ELF-1 (cell line): ENCODE measurements around the gene FAM193A.
"Not testable (repeated sequence)": the region's sequence is repeated elsewhere in the genome, so short reads cannot be mapped to it uniquely, and the experiment has no call there.

ENCODE experiments used
- DNase-seq: peaks from one replicate; pipeline ENCODE4 v3.0.0-alpha.2; 2016; ENCODE audit warnings: low read depth, low spot score

FAM193A gene

GRCh38 chr4:2691313-2691712, 154.9 kb downstream of the FAM193A start:
- no peak for DNase-seq

DNA sequence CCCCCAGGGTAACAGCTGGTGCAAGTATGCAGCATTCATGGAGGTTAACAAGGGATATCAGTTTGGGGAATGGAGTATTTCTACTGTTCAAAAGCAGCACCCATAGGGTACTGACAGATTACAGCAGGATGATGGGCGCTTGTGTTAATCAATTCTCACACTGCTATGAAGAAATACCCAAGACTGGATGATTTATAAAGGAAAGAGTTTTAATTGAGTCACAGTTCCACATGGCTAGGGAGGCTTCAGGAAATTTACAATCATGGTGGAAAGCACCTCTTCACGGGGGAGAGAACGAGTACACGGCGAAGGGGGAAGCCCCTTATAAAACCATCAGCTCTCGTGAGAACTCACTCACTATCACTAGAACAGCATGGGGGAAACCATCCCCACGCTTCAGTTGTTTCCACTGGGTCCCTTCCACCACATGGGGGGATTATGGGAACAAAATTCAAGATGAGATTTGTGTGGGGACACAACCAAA, 155.5 kb downstream of the FAM193A start:
- DNase-seq = no peak

DNA sequence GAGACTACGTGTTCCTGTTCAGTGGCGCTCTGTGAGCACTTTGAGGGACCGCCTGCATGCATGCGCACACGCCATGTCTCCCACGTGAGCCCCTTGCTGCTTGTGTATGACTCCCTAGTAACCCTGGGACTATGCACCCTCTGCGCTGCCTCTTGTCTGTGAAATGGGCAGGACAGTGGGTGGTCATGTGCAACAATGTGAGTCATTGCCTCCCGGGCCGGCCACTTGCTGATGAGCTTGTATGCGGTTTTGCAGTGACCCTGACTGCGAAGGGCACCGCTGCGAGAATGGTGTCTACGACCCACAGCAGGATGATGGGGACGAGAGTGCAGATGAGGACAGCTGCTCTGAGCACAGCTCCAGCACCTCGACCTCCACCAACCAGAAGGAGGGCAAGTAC, 158.2 kb downstream of the FAM193A start:
- DNase-seq = no peak

- no peak for DNase-seq
Measured at GRCh38 chr4:2695346-2696060, 159.1 kb downstream of the FAM193A start.

DNA sequence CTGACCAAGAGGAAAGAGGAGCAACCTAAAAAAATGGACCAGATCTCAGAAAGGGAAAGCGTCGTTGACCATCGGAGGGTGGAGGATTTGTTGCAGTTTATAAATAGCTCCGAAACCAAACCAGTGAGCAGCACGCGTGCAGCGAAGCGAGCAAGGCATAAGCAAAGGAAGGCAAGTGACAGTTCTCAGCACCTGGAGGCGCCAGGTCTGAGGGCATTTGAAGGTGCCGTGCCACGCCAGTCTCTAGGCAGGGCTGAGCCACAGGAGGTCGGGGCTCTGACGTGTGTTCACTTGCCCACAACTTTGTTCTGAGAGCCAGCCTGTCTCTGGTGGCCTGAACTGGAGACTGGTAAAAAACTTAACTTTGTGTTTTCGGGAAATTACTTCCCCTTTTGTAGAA, 160.0 kb downstream of the FAM193A start:
- no peak for DNase-seq

DNA sequence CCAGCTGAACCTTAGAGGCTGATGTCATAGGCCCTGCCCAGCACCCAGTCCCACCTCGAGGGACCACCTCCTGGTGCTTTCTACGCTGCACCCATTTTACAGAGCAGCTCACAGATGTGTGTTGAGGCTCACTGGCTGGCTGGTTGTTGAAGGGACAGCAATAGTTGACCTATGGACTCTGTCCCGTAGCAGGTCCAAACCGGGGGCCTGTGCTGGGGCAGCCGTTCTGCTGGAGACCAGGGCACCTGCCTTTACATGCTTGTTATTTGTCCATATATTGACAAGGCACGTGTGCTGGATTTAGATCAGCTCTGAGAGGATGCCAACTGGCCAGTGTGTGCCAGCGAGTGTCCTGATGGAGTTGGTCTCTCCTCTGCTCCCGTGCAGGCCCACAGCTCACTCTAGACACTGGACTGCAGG, 161.6 kb downstream of the FAM193A start:
- no peak for DNase-seq

GRCh38 chr4:2698504-2698903, 162.1 kb downstream of the FAM193A start:
- DNase-seq = no peak

DNA sequence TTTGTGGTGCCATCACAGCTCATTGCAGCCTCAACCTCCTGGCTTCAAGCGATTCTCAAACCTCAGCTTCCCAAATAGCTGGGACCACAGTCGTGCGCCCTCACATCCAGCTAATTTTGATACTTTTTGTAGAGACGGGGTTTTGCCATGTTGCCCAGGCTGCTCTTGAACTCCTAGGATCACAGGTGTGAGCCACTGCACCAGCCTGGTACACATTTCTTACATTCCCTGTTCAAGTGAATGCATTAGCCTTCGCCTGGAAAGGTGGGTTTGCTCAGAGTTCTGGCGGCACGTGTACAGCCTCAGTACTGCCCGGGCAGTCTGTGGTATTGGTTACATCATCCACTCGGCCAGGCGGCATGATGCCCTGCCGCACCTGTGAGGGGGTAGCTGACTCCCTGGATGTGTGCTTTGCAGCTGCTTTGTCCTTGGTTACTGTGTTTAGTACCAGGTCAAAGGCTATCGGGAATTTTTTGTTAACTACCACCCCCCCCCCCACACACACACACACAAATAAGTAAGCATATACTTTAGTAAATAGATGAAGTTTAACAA, 162.6 kb downstream of the FAM193A start:
- DNase-seq = no peak

GRCh38 chr4:2699534-2699933, 163.1 kb downstream of the FAM193A start:
- DNase-seq = no peak

GRCh38 chr4:2700031-2700430, 163.6 kb downstream of the FAM193A start:
- no peak for DNase-seq

DNA sequence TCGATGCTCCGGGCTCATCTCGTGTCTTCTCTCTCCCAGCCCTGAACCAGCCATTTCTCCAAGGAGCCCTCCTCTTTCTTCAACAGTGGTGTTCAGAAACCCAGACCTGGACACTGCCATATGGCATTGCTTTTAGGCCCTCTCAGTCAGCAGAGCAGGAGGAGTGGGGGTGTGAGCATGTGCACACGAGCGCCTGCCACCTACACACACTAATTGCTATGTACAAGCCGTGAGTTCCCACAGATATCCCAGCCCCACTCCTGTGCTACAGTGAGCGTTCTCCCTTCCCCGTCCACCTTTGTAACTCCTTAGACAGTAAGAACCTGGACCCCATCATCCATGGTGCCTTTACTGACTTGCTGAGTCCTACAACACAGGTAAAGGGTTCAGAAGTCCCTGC, 165.9 kb downstream of the FAM193A start:
- DNase-seq = no peak

DNA sequence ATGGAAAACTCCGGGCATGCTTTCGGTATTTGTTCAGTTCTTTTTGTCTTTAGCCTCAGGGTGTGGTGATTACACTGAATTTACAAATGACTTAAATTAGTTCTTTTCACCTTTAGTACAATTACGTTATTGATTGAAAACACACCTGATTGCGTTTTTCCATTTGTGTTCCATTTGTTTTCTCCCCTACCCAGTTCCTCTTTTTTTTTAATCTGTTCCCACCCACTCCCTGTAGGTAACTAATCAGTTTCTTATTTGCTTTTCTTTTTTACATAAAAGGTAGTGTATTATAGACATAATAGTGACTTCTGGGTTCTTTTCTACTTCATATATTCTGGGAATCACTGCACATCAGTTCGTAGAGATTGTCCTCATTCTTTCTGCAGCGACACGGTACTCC, 166.3 kb downstream of the FAM193A start:
- no peak for DNase-seq

DNA sequence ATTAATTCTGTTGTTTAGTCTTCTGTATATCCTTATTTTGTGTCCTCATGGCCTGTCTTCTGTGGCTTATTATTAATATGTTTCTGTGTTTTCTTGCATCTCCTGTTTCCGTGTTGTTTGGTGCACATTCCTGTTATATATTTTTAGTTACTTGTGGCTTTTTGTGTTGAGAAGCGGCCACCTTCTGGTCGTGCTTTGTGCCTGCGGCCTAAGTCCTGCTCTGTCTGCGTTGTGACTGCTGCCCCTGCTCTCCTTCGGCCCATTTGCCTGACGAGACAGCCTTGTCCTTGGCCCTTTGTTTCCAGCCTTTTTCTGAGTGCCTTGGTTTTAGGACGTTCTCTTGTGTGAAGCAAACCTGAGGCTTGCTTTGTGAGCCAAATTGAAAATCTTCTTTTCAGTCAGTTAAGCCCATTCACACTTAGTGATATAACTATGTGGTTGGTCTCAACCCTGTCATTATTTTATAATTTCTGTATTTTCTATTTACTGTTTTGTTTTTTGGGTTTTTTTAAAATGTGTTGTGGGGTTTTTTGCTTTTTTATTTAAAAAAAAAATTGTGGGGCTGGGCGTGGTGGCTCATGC, 175.9 kb downstream of the FAM193A start:
- DNase-seq = peak; percentile 27

DNA sequence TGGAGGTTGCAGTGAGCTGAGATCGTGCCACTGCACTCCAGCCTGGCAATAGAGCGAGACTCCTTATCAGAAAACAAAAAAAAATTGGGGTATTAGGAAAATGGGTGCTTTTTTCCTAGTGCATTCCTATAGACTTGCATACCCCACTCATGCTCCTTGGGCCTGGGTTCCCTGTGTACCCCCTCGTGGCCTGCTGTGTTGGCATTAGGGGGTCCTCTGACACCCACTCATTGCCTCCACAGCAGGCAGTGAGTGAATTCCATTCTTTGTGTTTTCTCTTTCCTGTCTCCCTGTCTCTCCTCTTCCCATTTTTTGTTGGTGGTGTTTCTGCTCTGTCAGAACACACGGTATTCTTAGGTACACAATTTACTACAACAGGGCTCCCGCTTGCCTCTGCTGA, 176.9 kb downstream of the FAM193A start:
- no peak for DNase-seq

GRCh38 chr4:2714061-2714770, 177.8 kb downstream of the FAM193A start:
- peak; percentile 36 for DNase-seq

GRCh38 chr4:2714918-2715317, 178.5 kb downstream of the FAM193A start:
- DNase-seq = no peak

DNA sequence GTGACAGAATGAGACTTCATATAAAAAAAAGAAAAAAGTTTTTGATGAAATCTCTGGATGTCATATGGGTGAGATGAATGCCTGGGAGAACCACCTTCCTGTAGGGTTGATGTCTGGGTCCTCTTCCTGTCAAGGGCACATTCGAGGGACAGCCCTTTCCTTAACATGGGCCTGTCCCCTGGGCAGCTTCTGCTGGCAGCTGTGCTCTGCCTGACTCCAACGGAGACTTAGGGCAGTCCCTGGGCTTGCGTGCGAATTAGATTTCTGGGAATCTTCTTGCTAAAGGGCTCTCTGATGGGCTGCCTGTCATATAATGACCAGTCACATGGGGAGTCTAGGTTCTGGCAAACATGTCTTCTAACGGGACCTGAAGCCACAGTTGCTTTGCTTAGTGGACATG, 179.0 kb downstream of the FAM193A start:
- DNase-seq = no peak

GRCh38 chr4:2716236-2716635, 179.8 kb downstream of the FAM193A start:
- no peak for DNase-seq

- DNase-seq = no peak
Measured at GRCh38 chr4:2721586-2721985, 185.1 kb downstream of the FAM193A start.

- DNase-seq = no peak
Measured at GRCh38 chr4:2722033-2722432, 185.6 kb downstream of the FAM193A start.

GRCh38 chr4:2723751-2724150, 187.3 kb downstream of the FAM193A start:
- no peak for DNase-seq

DNA sequence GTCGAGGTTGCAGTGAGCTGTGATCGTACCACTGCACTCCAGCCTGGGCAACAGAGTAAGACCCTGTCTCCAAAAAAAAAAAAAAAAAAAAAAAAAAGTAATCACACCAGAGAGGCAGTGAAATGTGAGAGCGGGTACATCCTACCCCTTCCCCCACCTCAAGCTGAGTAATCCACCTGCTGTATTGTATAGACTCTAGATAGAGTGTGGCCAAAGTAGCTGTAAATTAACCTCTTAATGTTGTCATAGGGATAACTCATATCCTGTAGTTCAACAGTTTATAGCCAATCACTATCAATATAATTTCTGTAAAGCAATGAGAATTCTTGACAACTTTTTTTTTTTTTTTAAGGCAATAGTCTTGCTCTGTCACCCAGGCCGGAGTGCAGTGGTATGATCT, 188.9 kb downstream of the FAM193A start:
- no peak for DNase-seq

- DNase-seq = not testable (repeated sequence)
Measured at GRCh38 chr4:2726881-2727280, 190.4 kb downstream of the FAM193A start.
